HG02884 (cell line): ENCODE measurements around the gene VAMP7.
"Not testable (repeated sequence)": the region's sequence is repeated elsewhere in the genome, so short reads cannot be mapped to it uniquely, and the experiment has no call there.

Source experiments
- ATAC-seq: cut with Tn5 transposase; IDR thresholded peaks from one replicate; pipeline ENCODE4 v1.9.1; 2021; ENCODE audit warnings: mild to moderate bottlenecking, moderate library complexity; ENCODE audit not compliant: unreplicated experiment

Gene VAMP7

DNA sequence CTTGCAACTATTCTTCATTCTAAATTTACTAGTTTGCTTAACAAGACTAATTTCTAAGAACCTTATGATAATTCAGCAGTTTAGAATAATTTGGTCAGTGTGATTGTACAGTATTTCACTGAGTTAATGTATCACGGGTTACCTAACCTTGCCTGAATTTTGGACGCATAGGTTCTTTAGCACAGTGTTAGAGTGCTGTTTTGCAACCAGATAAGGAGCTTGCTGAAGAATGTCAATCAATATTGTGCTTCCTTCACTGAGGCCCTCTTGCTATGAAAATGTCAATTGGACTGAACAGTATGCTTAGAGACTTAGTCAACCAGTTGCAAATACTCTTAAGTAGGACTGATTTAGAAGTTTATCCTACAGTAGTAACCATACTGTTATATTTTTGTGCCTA, 19.6 kb downstream of the VAMP7 start:
- no peak for ATAC-seq

DNA sequence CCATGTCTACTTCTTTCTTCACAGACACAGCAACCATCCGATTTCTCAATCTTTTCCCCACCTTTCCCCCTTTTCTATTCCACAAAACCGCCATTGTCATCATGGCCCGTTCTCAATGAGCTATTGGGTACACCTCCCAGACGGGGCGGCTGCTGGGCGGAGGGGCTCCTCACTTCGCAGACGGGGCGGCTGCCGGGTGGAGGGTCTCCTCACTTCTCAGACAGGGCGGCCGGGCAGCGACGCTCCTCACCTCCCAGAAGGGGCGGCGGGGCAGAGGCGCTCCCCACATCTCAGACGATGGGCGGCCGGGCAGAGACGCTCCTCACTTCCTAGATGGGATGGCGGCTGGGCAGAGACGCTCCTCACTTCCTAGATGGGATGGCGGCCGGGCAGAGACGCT, 26.5 kb downstream of the VAMP7 start:
- ATAC-seq: not testable (repeated sequence)

DNA sequence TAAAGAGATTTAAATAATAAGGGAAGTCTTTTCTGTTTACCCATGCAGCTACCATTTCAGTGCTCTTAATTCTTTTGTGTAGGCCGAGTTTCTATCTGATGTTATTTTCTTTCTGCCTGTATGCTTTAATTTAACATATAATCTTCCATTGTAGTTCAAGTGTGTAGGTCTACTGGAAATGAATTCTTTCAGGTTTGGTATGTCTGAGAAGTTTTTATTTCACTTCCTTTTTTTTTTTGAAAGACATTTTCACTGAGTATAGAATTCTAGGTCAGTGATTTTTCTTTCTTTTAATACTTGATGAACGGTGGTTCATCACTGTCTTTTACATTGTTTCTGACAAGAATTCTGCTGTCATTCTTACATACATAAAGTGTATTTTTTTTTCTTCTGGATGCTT, 42.1 kb downstream of the VAMP7 start:
- ATAC-seq: no peak

DNA sequence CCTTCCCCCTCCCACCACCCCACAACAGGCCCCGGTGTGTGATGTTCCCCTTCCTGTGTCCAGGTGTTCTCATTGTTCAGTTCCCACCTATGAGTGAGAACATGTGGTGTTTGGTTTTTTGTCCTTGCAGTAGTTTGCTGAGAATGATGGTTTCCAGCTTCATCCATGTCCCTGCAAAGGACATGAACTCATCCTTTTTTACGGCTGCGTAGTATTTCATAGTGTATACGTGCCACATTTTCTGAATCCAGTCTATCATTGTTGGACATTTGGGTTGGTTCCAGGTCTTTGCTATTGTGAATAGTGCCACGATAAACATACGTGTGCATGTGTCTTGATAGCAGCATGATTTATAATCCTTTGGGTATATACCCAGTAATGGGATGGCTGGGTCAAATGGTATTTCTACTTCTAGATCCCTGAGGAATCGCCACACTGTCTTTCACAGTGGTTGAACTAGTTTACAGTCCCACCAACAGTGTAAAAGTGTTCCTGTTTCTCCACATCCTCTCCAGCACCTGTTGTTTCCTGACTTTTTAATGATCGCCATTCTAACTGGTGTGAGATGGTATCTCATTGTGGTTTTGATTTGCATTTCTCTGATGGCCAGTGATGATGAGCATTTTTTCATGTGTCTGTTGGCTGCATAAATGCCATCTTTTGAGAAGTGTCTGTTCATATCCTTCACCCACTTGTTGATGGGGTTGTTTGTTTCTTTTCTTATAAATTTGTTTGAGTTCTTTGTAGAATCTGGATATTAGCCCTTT, 49.9 kb downstream of the VAMP7 start:
- ATAC-seq: not testable (repeated sequence)

DNA sequence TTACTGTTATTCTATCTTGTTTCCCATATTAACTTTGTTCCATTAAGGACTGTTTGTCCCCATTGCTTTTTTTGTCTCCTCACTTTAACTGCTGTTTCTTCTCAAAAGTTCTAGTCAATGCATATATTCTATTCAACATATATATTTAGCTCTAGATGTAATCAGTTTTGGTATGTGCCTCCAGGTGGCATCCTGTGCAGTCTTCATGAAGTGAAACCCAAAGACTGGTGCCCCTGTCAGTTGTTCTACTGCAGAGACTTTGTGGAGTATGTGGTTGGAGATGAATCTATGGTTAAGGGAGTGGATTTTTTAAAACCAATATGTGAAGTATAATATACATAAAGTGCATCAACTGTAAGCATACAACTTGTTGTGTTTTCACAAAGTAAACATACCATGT, 57.0 kb downstream of the VAMP7 start:
- no peak for ATAC-seq

DNA sequence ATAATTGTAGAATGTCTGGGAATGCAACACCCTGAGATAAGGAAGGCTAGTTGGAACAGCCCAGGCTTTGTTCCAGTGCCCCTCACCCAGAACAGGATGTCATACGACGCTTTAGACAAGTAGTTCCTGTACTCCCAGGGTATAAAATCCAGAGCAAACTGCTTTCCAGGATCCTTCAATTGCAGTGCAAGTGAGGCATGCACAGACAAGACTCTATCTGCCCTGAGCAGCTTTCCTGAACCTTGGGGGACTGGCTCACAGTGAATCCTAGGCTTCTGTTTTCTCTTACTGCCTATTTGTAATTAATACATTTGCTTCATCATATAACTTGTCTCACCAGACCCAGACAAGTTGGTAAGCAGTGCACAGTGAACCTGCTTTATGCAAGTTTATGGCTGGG, 68.0 kb downstream of the VAMP7 start:
- no peak for ATAC-seq

DNA sequence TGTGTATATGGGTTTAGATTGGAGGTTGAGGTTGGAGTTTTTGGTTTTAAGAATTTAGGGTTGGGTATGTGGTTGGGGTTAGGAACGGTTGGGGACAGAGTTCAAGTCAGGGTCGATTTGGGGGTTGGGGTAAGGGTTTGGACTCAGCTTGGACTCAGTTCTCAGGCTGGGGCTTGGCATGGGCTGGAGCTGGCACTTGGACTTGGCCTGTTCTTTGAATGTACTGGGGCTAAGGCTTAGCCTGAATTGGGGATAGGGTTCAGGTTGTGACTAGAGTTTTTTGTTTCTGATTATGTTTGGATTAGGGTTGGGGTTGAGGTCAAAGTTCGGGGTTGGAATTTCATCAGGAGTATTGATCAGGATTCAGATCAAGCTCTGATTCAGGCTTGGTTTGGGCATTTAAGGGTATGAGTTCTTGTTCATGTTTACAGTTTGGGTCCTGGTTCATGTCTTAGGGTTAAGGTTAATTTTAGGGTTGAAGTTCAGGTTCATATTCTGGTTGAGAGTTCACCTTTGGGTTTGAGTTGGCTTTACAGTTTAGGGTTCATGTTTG, 70.2 kb downstream of the VAMP7 start:
- no peak for ATAC-seq

DNA sequence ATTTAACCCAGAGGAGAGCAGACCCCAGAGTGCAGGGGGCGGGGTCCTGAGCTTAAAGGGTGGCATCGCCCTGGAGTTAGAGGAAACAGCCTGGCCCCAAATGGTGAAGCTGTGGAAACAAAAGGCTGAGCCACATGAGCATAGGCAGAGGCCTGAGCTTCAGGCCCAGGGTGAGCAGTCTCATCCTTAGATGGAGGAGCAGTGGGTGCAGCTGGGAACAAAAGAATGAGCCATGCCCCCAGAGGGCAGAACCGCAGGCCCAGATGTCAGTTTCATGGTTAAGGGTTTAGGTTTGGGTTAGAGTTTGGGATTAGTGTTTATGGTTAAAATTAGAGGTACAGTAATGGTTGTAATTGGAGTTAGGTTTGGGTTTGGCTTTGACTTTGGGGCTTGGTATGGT, 71.9 kb downstream of the VAMP7 start:
- no peak for ATAC-seq

DNA sequence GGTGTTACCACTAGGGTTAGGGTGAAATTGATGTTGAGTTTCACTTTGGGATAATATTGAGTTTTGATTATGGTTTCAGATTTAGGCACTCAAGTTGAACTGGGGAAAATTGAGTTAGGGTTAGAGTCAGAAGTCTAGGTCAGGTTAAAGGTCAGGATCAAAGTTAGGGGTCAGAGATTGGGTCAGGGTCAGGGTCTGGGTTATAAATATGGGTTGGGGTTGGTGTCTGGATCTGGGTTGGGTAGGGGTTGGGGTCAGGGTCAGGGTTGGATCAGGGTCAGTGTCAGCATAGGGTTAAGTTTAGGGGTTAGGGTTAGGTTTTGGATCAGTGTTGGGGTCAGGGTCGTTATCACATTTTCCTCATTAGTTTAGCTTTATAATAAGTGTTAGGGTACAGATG, 73.6 kb downstream of the VAMP7 start:
- ATAC-seq: no peak

DNA sequence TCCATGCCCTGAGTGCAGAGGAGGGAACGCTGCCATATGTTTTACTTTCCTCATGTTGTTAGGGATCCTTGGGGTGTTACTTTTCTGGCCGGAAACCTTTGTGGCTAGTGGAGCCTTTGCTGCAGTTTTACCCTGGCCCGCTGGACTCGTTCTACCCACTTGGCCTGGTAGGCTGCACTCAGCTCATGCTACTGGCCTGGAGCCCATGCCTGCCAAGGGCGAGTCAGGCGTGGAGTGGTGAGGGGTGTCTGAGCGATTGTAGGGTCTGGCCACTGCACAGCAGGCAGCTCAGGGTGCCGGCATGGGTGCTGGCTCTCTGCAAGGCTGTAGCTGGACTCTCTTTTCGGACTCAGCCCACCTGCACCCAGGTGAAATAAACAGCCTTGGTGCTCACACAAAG, 75.0 kb downstream of the VAMP7 start:
- no peak for ATAC-seq

DNA sequence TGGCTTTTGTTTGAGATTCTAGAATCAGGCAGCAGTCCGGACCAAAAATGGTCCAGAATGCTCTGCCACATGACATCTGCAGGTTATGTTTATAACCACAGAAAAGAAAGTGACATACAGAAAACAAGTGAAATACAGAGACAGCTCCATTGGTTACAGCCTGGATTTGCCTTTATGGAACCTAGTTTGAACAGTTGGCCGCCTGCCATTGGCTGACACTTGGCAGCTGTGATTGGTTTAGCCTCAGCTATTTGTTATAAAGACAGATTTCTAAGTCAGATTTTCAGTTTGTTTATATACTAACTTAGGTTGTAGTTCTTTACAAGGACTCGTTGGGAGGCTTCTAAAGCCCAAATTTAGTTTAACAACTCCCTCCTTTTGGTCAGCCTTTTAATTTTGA, 75.5 kb downstream of the VAMP7 start:
- ATAC-seq: no peak

DNA sequence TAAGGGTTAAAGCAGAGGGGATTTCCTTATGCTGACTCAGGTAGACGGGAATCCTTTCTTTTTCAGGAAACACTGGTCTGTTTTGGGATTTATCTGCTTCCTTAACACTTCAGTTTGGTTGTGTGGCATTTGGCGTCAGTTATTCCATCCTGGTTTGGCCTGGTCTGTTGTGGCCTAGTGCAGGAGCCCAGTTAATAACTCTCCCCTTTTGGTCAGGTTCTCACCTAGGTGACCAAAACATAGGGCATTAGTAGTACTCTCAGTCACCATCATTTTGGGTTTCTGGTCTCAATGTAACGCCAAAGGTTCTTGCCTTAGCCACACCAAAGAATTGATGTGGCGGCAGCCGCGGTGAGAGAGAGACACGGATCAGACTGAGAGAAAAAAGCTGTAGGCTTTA, 76.7 kb downstream of the VAMP7 start:
- ATAC-seq: no peak

DNA sequence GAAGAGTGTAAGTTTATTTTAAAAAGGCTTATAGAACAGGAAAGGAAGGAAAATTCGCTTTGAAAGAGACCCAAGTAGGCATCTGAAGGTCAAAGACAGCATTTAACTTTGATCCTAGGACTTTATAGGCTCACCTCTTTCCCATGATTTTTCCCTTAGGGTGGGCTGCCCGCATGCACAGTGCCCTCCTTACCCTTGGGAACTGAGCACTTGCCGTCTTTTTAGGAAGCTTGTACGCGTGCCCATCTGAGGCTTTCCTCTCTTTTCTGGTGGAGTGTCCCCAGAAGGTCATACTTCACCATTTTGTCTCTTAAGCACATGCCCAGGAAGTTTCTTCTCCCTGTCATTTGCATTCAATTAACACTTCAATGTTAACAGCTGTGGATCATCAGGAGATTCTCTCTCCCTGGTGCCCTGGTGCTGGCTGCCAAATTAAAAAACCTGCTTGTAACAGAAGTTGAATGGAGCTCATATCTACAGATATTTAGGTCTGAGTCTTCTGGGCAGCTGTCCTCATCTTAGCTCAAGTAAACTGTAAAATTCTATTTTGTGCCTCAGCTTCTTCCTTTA, 78.0 kb downstream of the VAMP7 start:
- no peak for ATAC-seq

DNA sequence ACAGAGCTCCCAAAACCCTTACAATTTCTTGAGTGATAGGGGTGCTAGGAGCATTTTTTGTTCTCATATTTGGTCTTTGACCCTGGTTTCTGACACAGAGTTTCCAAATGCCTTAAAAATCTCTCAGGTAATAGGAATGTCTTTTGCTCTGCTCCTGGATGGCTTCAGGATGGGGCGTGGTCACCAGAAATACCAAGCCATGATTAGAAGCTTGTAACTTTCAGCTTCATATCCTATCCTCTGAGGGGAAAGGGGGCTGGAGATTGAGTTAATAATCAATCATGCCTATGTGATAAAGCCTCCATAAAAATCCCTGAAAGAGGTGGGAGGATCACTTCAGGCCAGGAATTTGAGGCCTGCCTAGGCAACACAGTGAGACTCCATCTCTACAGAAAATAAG, 81.8 kb downstream of the VAMP7 start:
- no peak for ATAC-seq

DNA sequence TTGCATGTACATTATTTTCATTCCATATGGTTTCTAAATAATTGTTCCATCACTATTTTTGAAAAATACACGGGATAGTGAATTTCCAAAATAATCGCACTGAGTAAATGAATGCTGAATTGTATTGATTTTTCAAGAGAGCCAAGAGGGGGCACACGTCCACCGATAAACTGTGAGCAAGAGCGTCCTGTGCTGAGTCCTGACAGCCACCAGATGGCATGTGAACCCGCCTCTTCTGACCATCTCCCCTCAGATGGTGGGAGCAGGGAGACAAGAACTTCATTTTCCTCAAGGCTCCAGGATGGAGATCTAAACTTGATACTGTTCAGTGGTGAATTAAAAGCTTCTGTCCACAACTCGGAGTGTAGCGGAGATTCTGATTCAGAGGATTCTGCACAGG, 85.7 kb downstream of the VAMP7 start:
- no peak for ATAC-seq

DNA sequence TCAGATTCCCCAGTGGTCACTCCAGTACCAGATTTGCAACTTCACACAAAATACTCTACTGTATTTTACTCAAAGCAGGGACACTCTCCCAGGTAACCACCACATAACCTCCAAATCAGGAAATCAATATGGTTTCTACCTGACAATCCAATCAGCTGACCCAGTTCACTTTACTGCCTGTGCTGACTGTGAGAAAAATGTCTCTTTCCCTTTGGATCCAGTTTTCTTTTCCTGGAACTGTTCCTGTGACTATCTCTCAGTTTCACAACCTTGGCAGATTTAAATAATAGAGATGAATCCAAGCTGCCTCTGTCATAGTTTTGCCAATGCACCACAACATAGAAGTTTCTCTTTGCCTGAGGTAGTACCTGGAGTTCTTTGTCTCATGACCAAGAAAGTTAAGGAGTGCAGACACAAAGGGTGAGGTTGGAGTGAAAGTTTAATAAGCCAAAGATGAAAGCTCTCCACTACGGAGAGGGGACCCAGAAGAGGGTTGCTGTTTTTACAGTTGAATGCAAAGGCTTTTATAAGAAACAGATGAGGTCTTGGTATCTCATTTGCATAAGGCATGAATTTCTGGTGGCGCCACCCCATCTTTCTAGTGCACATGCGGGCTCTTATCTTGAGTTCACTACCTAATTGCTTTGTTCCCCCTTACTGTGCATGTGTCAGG, 86.6 kb downstream of the VAMP7 start:
- ATAC-seq: no peak

DNA sequence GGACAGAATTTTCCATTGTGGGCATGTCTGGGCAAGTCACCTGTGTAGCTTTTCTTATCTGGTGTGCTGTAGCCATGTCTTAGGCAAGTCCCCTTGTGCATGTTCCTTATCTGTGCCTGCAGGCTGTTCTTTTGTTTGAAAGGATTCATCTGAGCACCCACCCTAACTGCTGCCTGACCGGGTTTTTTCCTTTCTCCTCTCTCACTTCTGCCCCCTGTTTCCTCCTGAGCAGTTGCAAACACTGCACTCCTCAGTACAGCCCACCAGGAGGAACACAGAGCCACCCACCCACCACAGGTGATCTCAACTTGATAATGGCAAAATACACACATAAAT, 87.1 kb downstream of the VAMP7 start:
- ATAC-seq: no peak

DNA sequence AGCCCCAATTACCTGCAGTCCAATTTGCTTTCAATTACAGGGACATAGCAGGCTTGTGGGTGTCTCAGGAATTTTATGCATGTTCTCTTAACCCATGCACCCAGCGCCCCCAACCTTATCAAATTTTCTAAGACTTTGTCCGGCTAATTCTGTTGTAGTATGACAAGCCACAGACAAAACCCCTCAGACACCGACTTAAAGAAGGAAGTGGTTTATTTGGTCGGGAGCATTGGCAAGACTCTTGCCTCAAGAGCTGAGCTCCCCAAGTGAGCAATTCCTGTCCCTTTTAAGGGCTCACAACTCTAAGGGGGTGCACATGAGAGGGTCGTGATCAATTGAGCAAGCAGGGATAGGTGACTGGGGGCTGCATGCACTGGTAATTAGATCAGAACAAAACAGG, 87.6 kb downstream of the VAMP7 start:
- no peak for ATAC-seq

DNA sequence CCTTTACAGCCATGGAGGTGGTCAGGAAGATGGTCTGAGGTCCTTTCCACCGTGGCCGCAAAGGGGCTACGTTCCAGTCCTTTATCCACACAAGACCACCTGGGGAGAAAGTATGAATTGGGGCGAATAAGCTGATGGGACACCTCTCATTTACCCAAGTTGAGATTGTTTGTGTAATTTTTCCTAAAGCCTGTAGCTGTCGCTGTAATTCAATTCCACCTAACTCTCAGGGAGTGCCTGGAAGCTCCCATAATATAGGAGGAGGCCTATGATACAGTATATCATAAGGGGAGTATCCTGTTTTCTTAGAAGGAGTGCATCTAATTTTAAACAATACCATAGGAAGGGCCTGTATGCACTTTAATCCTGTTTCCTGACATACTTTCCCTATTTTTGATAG, 90.5 kb downstream of the VAMP7 start:
- not testable (repeated sequence) for ATAC-seq

DNA sequence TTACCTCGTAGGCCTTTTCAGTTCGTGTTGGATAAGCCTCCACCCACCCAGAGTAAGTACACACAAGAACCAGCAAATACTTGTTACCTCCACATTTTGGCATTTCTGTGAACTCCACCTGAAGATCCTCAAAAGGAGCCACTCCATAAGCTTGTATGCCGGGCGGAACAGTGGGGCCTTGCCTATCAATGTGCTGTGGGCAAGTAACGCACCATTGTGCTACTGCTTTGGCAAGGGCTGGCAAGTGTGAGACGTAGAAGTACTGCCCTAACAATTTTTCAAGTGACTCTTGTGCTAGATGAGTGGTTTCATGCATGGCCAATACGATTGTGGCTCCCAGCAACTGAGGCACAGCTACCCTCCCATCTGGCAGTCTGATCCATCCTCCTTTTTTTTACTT, 91.1 kb downstream of the VAMP7 start:
- ATAC-seq: not testable (repeated sequence)

DNA sequence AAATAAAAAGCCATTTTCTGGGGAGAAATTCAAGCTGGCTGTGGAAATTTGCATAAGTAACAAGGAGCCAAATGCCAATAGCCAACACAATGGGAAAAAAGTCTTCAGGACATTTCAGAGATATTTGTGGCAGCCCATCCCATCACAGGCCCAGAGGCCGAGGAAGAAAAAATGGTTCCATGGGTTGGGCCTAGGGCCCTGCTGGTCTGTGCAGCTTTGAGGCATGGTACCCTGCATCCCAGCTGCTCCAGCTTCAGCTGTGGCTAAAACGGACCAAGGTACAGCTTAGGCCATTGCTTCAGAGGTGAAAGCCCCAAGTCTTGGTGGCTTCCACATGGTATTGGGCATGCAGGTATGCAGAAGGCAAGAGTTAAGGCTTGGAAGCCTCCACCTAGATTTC, 102.2 kb downstream of the VAMP7 start:
- ATAC-seq: no peak

DNA sequence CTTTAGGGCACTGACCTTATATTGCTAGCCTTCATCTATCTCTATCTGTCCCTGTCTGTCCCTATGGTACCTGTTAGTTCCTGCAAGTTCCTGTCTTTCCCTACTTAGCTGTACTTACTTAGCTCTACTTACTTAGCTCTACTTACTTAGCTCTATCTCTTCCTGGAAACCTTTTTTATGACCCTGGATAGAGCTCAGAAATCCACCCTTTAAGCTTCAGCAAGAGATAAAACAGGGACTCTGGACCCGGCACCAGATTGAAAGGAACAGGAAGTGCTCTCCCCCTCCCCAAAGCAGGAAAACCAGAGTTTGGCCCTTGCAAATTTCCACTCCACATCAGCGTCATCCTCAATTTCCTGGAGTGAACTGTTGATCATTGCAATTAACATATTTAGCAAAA, 104.1 kb downstream of the VAMP7 start:
- ATAC-seq: no peak
